ENCODE results near the gene BBIP1. TPM values are rescaled to one million over a fixed set of nuclear protein-coding genes. Genes with fewer than 3 reads are reported as not detected.

The BBIP1 gene
- total and polyA plus RNA-seq, 12 donors = 14.5 to 86.9 (median 44.9) TPM

DNA sequence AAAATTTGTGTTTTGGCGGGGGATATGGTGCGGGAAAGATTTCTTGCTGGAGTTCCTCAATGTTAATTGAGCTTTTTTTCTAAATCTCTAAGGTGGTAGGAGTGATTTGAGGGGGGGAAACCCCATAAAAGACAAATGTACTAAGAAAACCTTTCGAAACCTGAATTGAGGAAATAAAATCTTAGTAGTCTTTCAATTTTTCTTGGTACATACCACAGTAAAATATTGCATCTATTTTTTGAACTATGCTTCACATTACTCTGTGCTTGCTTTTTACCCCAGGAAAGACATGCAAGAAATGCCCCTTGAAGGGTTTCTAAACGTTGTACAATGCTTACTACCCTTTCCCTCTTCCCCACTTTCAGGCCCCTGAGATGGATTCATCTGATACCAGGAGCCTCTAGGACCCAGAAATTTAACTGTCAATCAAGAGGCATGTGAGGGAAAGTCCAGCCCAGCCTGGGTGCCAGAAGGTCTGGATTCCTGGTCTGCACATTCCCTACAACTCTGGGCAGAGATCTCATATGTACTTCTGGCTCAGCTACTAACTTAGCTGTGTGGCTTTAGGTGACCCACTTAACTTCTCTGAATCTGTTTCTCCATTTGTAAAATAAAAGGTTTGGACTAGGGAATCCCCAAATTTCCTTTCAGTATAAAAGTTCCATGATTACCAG, 53.0 kb downstream of the BBIP1 start:
- H3K4me1 ChIP-seq (replicated peaks in 1 of 2) = peaks cover 5 to 28% of the 10 kb centered on the region in 2 donors
- TF ChIP-seq CTCF (IDR thresholded peaks at IDR 0.05) = no peak
- TF ChIP-seq POLR2A (IDR thresholded peaks at IDR 0.05) = no peak
- intact Hi-C loops (cut with DNase I) = no loop called here

GRCh38 chr10:110865186-110865808, 53.7 kb downstream of the BBIP1 start:
- no peak for TF ChIP-seq CTCF (IDR thresholded peaks at IDR 0.05)
- no peak for TF ChIP-seq POLR2A (IDR thresholded peaks at IDR 0.05)

More for the DNA sequence above, 53.0 kb downstream of the BBIP1 start:
- Histone ChIP-seq H3K4me3 (no peak overlapping the region), H3K27ac (peak overlapping the region in 2 of 5 donors; percentile 58 to 67), H3K9me3 (replicated peaks in 1 of 3) (no peaks in the 10 kb centered on the region), H3K27me3 (no peaks in the 10 kb centered on the region), H3K36me3 (replicated peaks in 1 of 2) (no peaks in the 10 kb centered on the region)
- no peak for DNase-seq
- 66 to 84% (median 72%) methylated on average over 4 of the region's 4 CpGs for WGBS, 4 donors

DNA sequence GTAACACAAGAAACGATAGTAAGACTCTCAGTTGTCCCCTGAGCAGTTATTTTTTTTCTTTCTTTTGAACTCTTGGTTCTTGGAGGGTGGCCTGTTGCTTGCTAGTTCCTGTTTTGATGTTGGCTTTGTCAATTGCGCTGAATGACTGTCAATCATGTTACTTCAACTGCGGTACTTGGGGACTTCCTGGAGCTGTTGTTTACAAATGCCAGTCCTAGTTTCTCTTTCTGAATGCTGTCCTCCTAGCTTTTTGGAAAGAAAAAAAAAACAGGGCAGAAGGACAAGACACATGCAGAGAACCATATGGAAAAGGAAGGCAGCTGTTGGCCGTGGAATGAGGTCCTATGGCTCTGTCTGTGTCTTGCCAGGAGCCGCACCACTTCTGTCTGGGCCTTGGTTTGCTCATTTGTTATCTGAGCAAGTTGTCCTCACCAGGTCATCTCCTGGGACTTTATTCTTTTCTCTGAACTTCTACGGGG, 54.3 kb downstream of the BBIP1 start:
- intact Hi-C loops (cut with DNase I) = no loop called here
- peak in 1 of 7 donors; percentile 30 for DNase-seq
- no peaks in the 10 kb centered on the region for H3K9me3 ChIP-seq (replicated peaks in 1 of 3)
- no peak overlapping the region for H3K4me3 ChIP-seq
- H3K4me1 ChIP-seq (replicated peaks in 1 of 2) = peaks cover 0 to 24% of the 10 kb centered on the region in 2 donors
- peak overlapping the region; percentile 3 to 73 (median 57) for H3K27ac ChIP-seq
- no peaks in the 10 kb centered on the region for H3K27me3 ChIP-seq
- no peaks in the 10 kb centered on the region for H3K36me3 ChIP-seq (replicated peaks in 1 of 2)
- no peak for TF ChIP-seq POLR2A (IDR thresholded peaks at IDR 0.05)
- no peak for TF ChIP-seq CTCF (IDR thresholded peaks at IDR 0.05)
- 56 to 68% (median 62%) methylated on average over 6 of the region's 6 CpGs for WGBS, 4 donors

More at GRCh38 chr10:110865186-110865808, 53.7 kb downstream of the BBIP1 start:
- H3K4me3 ChIP-seq = no peak overlapping the region
- 55 to 72% (median 64%) methylated on average over 6 of the region's 6 CpGs for WGBS, 4 donors
- H3K9me3 ChIP-seq (replicated peaks in 1 of 3) = no peaks in the 10 kb centered on the region
- DNase-seq = no peak
- intact Hi-C loops (cut with DNase I) = no loop called here
- no peaks in the 10 kb centered on the region for H3K36me3 ChIP-seq (replicated peaks in 1 of 2)
- peaks cover 0 to 22% of the 10 kb centered on the region in 2 donors for H3K4me1 ChIP-seq (replicated peaks in 1 of 2)
- no peaks in the 10 kb centered on the region for H3K27me3 ChIP-seq
- peak overlapping the region; percentile 3 to 67 (median 57) for H3K27ac ChIP-seq

- DNase-seq = no peak
- WGBS, 4 donors = 89 to 100% (median 97%) methylated on average over 2 of the region's 2 CpGs
- no peak for TF ChIP-seq POLR2A (IDR thresholded peaks at IDR 0.05)
- TF ChIP-seq CTCF (IDR thresholded peaks at IDR 0.05) = no peak
- H3K36me3 ChIP-seq (replicated peaks in 1 of 2) = no peaks in the 10 kb centered on the region
- H3K4me3 ChIP-seq = no peak overlapping the region
- no peaks in the 10 kb centered on the region for H3K27me3 ChIP-seq
- peaks cover 0 to 31% of the 10 kb centered on the region in 2 donors for H3K4me1 ChIP-seq (replicated peaks in 1 of 2)
- no peaks in the 10 kb centered on the region for H3K9me3 ChIP-seq (replicated peaks in 1 of 3)
- intact Hi-C loops (cut with DNase I) = no loop called here
- H3K27ac ChIP-seq = peak overlapping the region in 2 of 5 donors; percentile 35 to 58
These were observed 55.0 kb downstream of the BBIP1 start for GRCh38 chr10:110863956-110864355.

Data from adrenal gland (tissue), 12 donors.